Liver (tissue), 9 donors: ENCODE results near the gene MIOX. TPM values are rescaled to one million over a fixed set of nuclear protein-coding genes. Genes with fewer than 3 reads are reported as not detected.
"Not testable (repeated sequence)": the region's sequence is repeated elsewhere in the genome, so short reads cannot be mapped to it uniquely, and the experiment has no call there.

ENCODE experiments used
- DNase-seq: peaks from one replicate; pipeline ENCODE4 v3.0.0-alpha.2; 2017; ENCODE audit warnings: low spot score
- H3K27ac ChIP-seq, 2 donors: one replicate each; pipeline ENCODE4 v1.7.0; 2013; ENCODE audit warnings: inconsistent platforms in 2 of 2, low read length in 2 of 2, control low read depth in 1 of 2, low read depth in 1 of 2, mild to moderate bottlenecking in 1 of 2
- H3K27me3 ChIP-seq, 4 donors: one replicate each; pipeline versions ENCODE4 v1.6.1 to v1.7.0; 2013; ENCODE audit warnings: low read length in 3 of 4, inconsistent platforms in 1 of 4, mild to moderate bottlenecking in 1 of 4, moderate library complexity in 1 of 4; ENCODE audit not compliant: control insufficient read depth in 4 of 4, insufficient read depth in 4 of 4
- H3K36me3 ChIP-seq, 4 donors: one replicate each; pipeline versions ENCODE4 v1.6.1 to v1.7.0; 2013; ENCODE audit warnings: low read length in 3 of 4, mild to moderate bottlenecking in 3 of 4, low read depth in 1 of 4, moderate library complexity in 1 of 4; ENCODE audit not compliant: control insufficient read depth in 4 of 4, insufficient read depth in 3 of 4
- H3K4me1 ChIP-seq, 4 donors: one replicate each; pipeline versions ENCODE4 v1.6.1 to v1.7.0; 2013; ENCODE audit warnings: low read length in 3 of 4, mild to moderate bottlenecking in 3 of 4, moderate library complexity in 1 of 4; ENCODE audit not compliant: control insufficient read depth in 4 of 4, insufficient read depth in 4 of 4
- H3K4me3 ChIP-seq, 3 donors: one replicate each; pipeline versions ENCODE4 v1.6.1 to v1.7.0; 2013; ENCODE audit warnings: low read length in 3 of 3, control low read depth in 1 of 3, low read depth in 1 of 3, mild to moderate bottlenecking in 1 of 3
- H3K9ac ChIP-seq, 2 donors: one replicate each; pipeline ENCODE4 v1.7.0; 2013; ENCODE audit warnings: low read length in 2 of 2, mild to moderate bottlenecking in 2 of 2, moderate library complexity in 2 of 2, control low read depth in 1 of 2, low read depth in 1 of 2
- H3K9me3 ChIP-seq, 4 donors: one replicate each; pipeline versions ENCODE4 v1.6.1 to v1.7.0; 2013; ENCODE audit warnings: low read length in 3 of 4; ENCODE audit not compliant: control insufficient read depth in 4 of 4
- EGR1 ChIP-seq, 2 donors: IDR thresholded peaks; 2 replicates each; pipeline ENCODE4 v1.6.1; 2016 to 2018; ENCODE audit warnings: antibody characterized with exemption in 2 of 2, low read depth in 2 of 2
- FOXA1 ChIP-seq: IDR thresholded peaks from 2 replicates; pipeline ENCODE4 v1.6.1; 2016; ENCODE audit warnings: antibody characterized with exemption
- GABPA ChIP-seq, 2 donors: IDR thresholded peaks in 1 of 2; conservative IDR thresholded peaks in 1 of 2; 2 replicates each; pipeline ENCODE4 v1.6.1; 2016; ENCODE audit warnings: antibody characterized with exemption in 2 of 2, mild to moderate bottlenecking in 1 of 2, moderate library complexity in 1 of 2
- HNF4A ChIP-seq, 2 donors: conservative IDR thresholded peaks; 2 replicates each; pipeline ENCODE4 v1.6.1; 2016; ENCODE audit warnings: antibody characterized with exemption in 2 of 2, mild to moderate bottlenecking in 2 of 2
- JUND ChIP-seq, 2 donors: IDR thresholded peaks; 2 replicates each; pipeline ENCODE4 v1.6.1; 2016; ENCODE audit warnings: antibody characterized with exemption in 2 of 2
- RAD21 ChIP-seq, 2 donors: IDR thresholded peaks; 2 replicates each; pipeline ENCODE4 v1.6.1; 2016; ENCODE audit warnings: antibody characterized with exemption in 2 of 2, mild to moderate bottlenecking in 2 of 2
- RXRA ChIP-seq, 2 donors: IDR thresholded peaks; 2 replicates each; pipeline ENCODE4 v1.6.1; 2017 to 2018; ENCODE audit warnings: antibody characterized with exemption in 2 of 2, mild to moderate bottlenecking in 1 of 2
- SP1 ChIP-seq: IDR thresholded peaks from 2 replicates; pipeline ENCODE4 v1.6.1; 2018; ENCODE audit warnings: antibody characterized with exemption, mild to moderate bottlenecking
- TAF1 ChIP-seq: conservative IDR thresholded peaks from 2 replicates; pipeline ENCODE4 v1.6.1; 2016; ENCODE audit warnings: antibody characterized with exemption, mild to moderate bottlenecking
- YY1 ChIP-seq: IDR thresholded peaks from 2 replicates; pipeline ENCODE4 v1.6.1; 2016; ENCODE audit warnings: antibody characterized with exemption, mild to moderate bottlenecking
- WGBS: extraction: QIAGEN DNeasy Blood & Tissue Kit; methylation state at CpG from one replicate; pipeline ENCODE4 v1.1.7; 2013; 5-methylcytosine and 5-hydroxymethylcytosine counted together
- polyA plus RNA-seq, 2 donors: library from polyadenylated mRNA; stranded (reverse) in 1 of 2; unstranded in 1 of 2; fragments of 200-250 nt in 1 of 2; fragments of >200 nt in 1 of 2; fragmentation: Nextera tagmentation in 1 of 2; extraction: Ambion mirVana in 1 of 2; gene quantifications; one replicate each; pipeline versions ENCODE4 v1.2.1 to v1.2.3, GENCODE V29; 2013 to 2015
- total RNA-seq, 2 donors: library from RNA; depleted of rRNA; stranded (reverse); fragments of >200 nt; gene quantifications; one replicate each; pipeline ENCODE4 v1.2.3, GENCODE V29; 2014
- TF ChIP-seq, protein P1 (sequence below): IDR thresholded peaks from 2 replicates; pipeline ENCODE4 v1.6.1; 2016; ENCODE audit warnings: antibody characterized with exemption
- TF ChIP-seq, protein P2 (sequence below): IDR thresholded peaks from 2 replicates; pipeline ENCODE4 v1.6.1; 2016; ENCODE audit warnings: antibody characterized with exemption, mild to moderate bottlenecking
- TF ChIP-seq, protein P3 (sequence below): IDR thresholded peaks from 2 replicates; pipeline ENCODE4 v1.6.1; 2016; ENCODE audit warnings: antibody characterized with exemption
- donor health status: healthy.
- donor health status: healthy.
- donor health status: healthy.
- donor health status: healthy.
- donor health status: healthy.

The MIOX gene
- total and polyA plus RNA-seq, 4 donors = not detected

DNA sequence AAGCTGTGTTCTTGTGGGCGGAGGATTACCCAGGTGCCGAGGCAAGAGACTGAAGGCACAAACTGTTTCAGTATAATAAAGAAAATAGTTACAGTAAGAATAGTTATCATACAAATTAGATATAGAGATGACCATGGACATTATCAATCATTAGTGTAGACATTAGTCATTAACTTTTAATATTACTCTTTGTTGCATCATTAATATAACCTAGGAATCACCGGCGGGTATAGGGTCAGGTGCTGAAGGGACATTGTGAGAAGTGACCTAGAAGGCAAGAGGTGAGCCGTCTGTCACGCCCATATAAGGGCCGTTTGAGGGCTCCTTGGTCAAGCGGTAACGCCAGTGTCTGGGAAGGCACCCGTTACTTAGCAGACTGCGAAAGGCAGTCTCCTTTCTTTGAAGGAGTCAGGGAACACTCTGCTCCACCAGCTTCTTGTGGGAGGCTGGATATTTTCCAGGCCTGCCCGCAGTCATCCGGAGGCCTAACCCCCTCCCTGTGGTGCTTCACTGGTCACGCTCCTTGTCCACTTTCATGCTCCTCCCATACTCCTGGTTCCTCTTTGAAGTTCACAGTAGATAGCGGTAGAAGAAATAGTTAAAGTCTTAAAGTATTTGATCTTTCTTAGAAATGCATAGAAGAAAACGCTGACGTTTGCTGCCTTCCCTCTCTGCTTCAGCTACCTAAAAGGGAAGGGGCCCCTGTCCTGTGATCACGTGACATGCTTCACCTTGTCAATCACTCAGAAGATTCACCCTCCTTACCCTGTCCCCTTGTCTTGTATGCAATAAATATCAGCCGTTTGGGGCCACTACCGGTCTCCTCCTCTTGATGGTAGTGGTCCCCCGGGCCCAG, 47.4 kb downstream of the MIOX start:
- H3K9ac ChIP-seq, DNase-seq, H3K4me3 ChIP-seq, H3K27me3 ChIP-seq, H3K36me3 ChIP-seq, H3K9me3 ChIP-seq, H3K27ac ChIP-seq: not testable (repeated sequence)
- H3K4me1 ChIP-seq = peaks cover 0 to 21% (median 15%) of the 10 kb centered on the region in 4 donors
- TF ChIP-seq RXRA (IDR thresholded peaks at IDR 0.05) = peak; percentile 17 to 34
- WGBS = 67% methylated on average over 21 of the region's 21 CpGs

DNA sequence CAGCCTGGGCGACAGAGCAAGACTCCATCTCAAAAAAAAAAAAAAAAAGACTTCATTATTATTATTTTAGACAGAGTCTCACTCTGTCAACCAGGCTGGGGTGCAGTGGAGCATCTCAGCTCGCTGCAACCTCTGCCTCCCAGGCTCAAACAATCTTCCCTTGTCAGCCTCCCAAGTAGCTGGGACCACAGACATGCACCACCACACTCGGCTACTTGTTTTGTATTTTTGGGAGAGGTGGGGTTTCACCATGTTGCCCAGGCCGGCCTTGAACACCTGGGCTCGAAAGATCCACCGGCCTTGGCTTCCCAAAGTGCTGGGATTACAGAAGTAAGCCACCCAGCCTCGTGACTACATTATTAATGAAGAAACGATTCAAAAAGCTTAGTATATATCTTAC, 48.5 kb downstream of the MIOX start:
- H3K9ac ChIP-seq = no peak overlapping the region
- H3K4me3 ChIP-seq = no peak overlapping the region
- H3K36me3 ChIP-seq = no peaks in the 10 kb centered on the region
- no peaks in the 10 kb centered on the region for H3K27me3 ChIP-seq
- TF ChIP-seq FOXA1 (no peak), HNF4A (conservative IDR thresholded peaks at IDR 0.05) (no peak), JUND (IDR thresholded peaks at IDR 0.05) (no peak), RAD21 (IDR thresholded peaks at IDR 0.05) (no peak), GABPA (IDR thresholded peaks at IDR 0.05 in 1 of 2, conservative IDR thresholded peaks at IDR 0.05 in 1 of 2) (no peak), EGR1 (IDR thresholded peaks at IDR 0.05; ENCODE audit: low read depth in 2 of 2) (no peak), SP1 (no peak), TAF1 (no peak), YY1 (no peak)
- TF ChIP-seq, protein P1, sequence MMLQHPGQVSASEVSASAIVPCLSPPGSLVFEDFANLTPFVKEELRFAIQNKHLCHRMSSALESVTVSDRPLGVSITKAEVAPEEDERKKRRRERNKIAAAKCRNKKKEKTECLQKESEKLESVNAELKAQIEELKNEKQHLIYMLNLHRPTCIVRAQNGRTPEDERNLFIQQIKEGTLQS = no peak
- TF ChIP-seq, protein P2, sequence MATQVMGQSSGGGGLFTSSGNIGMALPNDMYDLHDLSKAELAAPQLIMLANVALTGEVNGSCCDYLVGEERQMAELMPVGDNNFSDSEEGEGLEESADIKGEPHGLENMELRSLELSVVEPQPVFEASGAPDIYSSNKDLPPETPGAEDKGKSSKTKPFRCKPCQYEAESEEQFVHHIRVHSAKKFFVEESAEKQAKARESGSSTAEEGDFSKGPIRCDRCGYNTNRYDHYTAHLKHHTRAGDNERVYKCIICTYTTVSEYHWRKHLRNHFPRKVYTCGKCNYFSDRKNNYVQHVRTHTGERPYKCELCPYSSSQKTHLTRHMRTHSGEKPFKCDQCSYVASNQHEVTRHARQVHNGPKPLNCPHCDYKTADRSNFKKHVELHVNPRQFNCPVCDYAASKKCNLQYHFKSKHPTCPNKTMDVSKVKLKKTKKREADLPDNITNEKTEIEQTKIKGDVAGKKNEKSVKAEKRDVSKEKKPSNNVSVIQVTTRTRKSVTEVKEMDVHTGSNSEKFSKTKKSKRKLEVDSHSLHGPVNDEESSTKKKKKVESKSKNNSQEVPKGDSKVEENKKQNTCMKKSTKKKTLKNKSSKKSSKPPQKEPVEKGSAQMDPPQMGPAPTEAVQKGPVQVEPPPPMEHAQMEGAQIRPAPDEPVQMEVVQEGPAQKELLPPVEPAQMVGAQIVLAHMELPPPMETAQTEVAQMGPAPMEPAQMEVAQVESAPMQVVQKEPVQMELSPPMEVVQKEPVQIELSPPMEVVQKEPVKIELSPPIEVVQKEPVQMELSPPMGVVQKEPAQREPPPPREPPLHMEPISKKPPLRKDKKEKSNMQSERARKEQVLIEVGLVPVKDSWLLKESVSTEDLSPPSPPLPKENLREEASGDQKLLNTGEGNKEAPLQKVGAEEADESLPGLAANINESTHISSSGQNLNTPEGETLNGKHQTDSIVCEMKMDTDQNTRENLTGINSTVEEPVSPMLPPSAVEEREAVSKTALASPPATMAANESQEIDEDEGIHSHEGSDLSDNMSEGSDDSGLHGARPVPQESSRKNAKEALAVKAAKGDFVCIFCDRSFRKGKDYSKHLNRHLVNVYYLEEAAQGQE = no peak
- TF ChIP-seq, protein P3, sequence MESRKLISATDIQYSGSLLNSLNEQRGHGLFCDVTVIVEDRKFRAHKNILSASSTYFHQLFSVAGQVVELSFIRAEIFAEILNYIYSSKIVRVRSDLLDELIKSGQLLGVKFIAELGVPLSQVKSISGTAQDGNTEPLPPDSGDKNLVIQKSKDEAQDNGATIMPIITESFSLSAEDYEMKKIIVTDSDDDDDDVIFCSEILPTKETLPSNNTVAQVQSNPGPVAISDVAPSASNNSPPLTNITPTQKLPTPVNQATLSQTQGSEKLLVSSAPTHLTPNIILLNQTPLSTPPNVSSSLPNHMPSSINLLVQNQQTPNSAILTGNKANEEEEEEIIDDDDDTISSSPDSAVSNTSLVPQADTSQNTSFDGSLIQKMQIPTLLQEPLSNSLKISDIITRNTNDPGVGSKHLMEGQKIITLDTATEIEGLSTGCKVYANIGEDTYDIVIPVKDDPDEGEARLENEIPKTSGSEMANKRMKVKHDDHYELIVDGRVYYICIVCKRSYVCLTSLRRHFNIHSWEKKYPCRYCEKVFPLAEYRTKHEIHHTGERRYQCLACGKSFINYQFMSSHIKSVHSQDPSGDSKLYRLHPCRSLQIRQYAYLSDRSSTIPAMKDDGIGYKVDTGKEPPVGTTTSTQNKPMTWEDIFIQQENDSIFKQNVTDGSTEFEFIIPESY = no peak
- DNase-seq = no peak
- H3K4me1 ChIP-seq = peaks cover 0 to 15% (median 14%) of the 10 kb centered on the region in 4 donors
- H3K9me3 ChIP-seq = no peaks in the 10 kb centered on the region
- 95% methylated on average over 8 of the region's 8 CpGs for WGBS
- no peak overlapping the region for H3K27ac ChIP-seq
